K562 (cell line): Measurements from ENCODE around the gene CLIP2. TPM values are rescaled to one million over a fixed set of nuclear protein-coding genes. Genes with fewer than 3 reads are reported as not detected.
A peak's percentile ranks its signal among the peaks of the same experiment; 100 is the strongest.

Experiments
- ATAC-seq: fragments of 200-7000 bp; cut with Tn5 transposase; 3 replicates; pipeline ENCODE4 v1.9.1; 2020; ENCODE audit warnings: moderate library complexity
- BruUV-seq: library from RNA; stranded (reverse); fragments of 400-500 nt; replicated peaks from 2 replicates; lab custom pipeline; 2021; lab: Mats Ljungman, UMichigan
- CTCF ChIA-PET: fragments of 300-600 bp; formaldehyde crosslinking; extraction: SDS; loops from one replicate; lab custom pipeline; 2021; ENCODE audit warnings: low intra/inter-chr PET ratio; lab: Yijun Ruan, JAX
- POLR2A ChIA-PET: fragments of 300-600, 350-650 bp; sonication (Branson Sonifier 250); formaldehyde crosslinking; extraction: SDS; loops from one replicate; lab custom pipeline; 2021; ENCODE audit warnings: antibody characterized with exemption, inconsistent platforms; lab: Yijun Ruan, JAX
- DNase-seq, 4 experiments: peaks; one replicate each; pipeline versions ENCODE4 v3.0.0 to v3.0.0-alpha.2; 2011 to 2018; ENCODE audit warnings: low spot score in 3 of 4, mixed read lengths in 3 of 4; ENCODE audit errors: extremely low read depth in 1 of 4
- FAIRE-seq: peaks from 2 replicates; lab custom pipeline; 2011; peaks lifted over from hg19 to GRCh38; lab: Jason Lieb, UNC
- H2AFZ ChIP-seq: 2 replicates; pipeline ENCODE4 v1.6.0; 2011; ENCODE audit warnings: low read depth, low read length, control low read depth, inconsistent platforms
- H3K27ac ChIP-seq: fragments of 200-600 bp; 3 replicates; pipeline ENCODE4 v1.8.0; 2011; ENCODE audit warnings: low read depth, mild to moderate bottlenecking, control low read depth, inconsistent platforms, low read length, moderate library complexity, mixed read lengths; ENCODE audit errors: extremely low read depth
- H3K27me3 ChIP-seq, 2 experiments: fragments of 300-600 bp in 1 of 2; 2 replicates in 1 of 2; 3 replicates in 1 of 2; pipeline versions ENCODE4 v1.6.0 to v1.8.0; 2011; ENCODE audit warnings: inconsistent platforms in 2 of 2, low read length in 2 of 2, mild to moderate bottlenecking in 1 of 2, mixed read lengths in 1 of 2, moderate library complexity in 1 of 2; ENCODE audit not compliant: control insufficient read depth in 2 of 2, insufficient read depth in 2 of 2
- H3K36me3 ChIP-seq: fragments of 300-600 bp; 3 replicates; pipeline ENCODE4 v1.8.0; 2011; ENCODE audit warnings: mild to moderate bottlenecking, low read length, inconsistent platforms; ENCODE audit not compliant: control insufficient read depth, insufficient read depth
- H3K4me1 ChIP-seq, 2 experiments: fragments of 200-600 bp in 1 of 2; replicated peaks in 1 of 2; 2 replicates in 1 of 2; 3 replicates in 1 of 2; pipeline versions ENCODE4 v1.5.1 to v1.8.0; 2011; ENCODE audit warnings: inconsistent platforms in 2 of 2, low read length in 2 of 2, mild to moderate bottlenecking in 1 of 2, mixed read lengths in 1 of 2, moderate library complexity in 1 of 2; ENCODE audit not compliant: control insufficient read depth in 2 of 2, insufficient read depth in 2 of 2
- H3K4me2 ChIP-seq: 2 replicates; pipeline ENCODE4 v1.6.1; 2011; ENCODE audit warnings: low read length, control low read depth, inconsistent platforms, mixed read lengths; ENCODE audit not compliant: insufficient read depth
- H3K4me3 ChIP-seq: fragments of 200-600 bp; sonication (generic), shearing (Covaris generic); 2 replicates; pipeline ENCODE4 v1.5.1; 2016; ENCODE audit warnings: control low read depth, inconsistent platforms
- H3K79me2 ChIP-seq: fragments of 200-600 bp; 3 replicates; pipeline ENCODE4 v1.8.0; 2011; ENCODE audit warnings: low read length, inconsistent platforms; ENCODE audit not compliant: control insufficient read depth, insufficient read depth
- H3K9ac ChIP-seq, 2 experiments: 2 replicates each; pipeline versions ENCODE4 v1.6.0 to v1.6.1; 2011; ENCODE audit warnings: low read depth in 2 of 2, low read length in 2 of 2, control low read depth in 1 of 2, inconsistent platforms in 1 of 2, mild to moderate bottlenecking in 1 of 2, mixed read lengths in 1 of 2; ENCODE audit not compliant: insufficient read depth in 1 of 2
- H3K9me1 ChIP-seq: one replicate; pipeline ENCODE4 v1.6.0; 2011; ENCODE audit warnings: inconsistent platforms, mild to moderate bottlenecking, low read length, moderate library complexity; ENCODE audit not compliant: control insufficient read depth, insufficient read depth
- H3K9me3 ChIP-seq: replicated peaks from 2 replicates; pipeline ENCODE4 v1.5.1; 2011; ENCODE audit warnings: low read depth, low read length, inconsistent platforms; ENCODE audit not compliant: control insufficient read depth, insufficient read depth
- H4K20me1 ChIP-seq: replicated peaks from 2 replicates; pipeline ENCODE4 v1.6.1; 2011; ENCODE audit warnings: low read length, inconsistent platforms, mixed read lengths; ENCODE audit not compliant: control insufficient read depth, insufficient read depth
- ATF2 ChIP-seq: sonication (generic); formaldehyde crosslinking; IDR thresholded peaks from 2 replicates; pipeline ENCODE4 v1.8.1; 2022; ENCODE audit warnings: missing genetic modification reagents
- CREBBP ChIP-seq: IDR thresholded peaks from one replicate; pipeline ENCODE4 v1.6.1; 2012; ENCODE audit warnings: low read depth, mild to moderate bottlenecking, control low read depth, inconsistent platforms, low read length
- EGR1 ChIP-seq: fragments of 450-650 bp; conservative IDR thresholded peaks from 2 replicates; pipeline ENCODE4 v1.6.1; 2017; ENCODE audit warnings: mild to moderate bottlenecking
- FOXK2 ChIP-seq, 2 experiments: fragments of 450-650 bp; IDR thresholded peaks in 1 of 2; conservative IDR thresholded peaks in 1 of 2; 2 replicates each; pipeline ENCODE4 v1.6.1; 2016; ENCODE audit warnings: low read depth in 2 of 2, mild to moderate bottlenecking in 1 of 2
- JUND ChIP-seq, 2 experiments: IDR thresholded peaks; 2 replicates in 1 of 2; 3 replicates in 1 of 2; pipeline ENCODE4 v1.6.1; 2011; ENCODE audit warnings: borderline replicate concordance in 2 of 2, low read depth in 2 of 2, low read length in 2 of 2, improper control_type of control experiment in 1 of 2, missing biosample characterization in 1 of 2, missing genetic modification characterization in 1 of 2, missing genetic modification reagents in 1 of 2
- MEF2A ChIP-seq: IDR thresholded peaks from 2 replicates; pipeline ENCODE4 v1.6.1; 2011; ENCODE audit warnings: low read depth, mild to moderate bottlenecking, low read length, moderate library complexity; ENCODE audit not compliant: control insufficient read depth
- SMARCE1 ChIP-seq: fragments of 450-650 bp; IDR thresholded peaks from 2 replicates; pipeline ENCODE4 v1.7.1; 2016; ENCODE audit warnings: mild to moderate bottlenecking
- TCF3 ChIP-seq: sonication (generic); formaldehyde crosslinking; IDR thresholded peaks from 2 replicates; pipeline ENCODE4 v1.4.0; 2020; ENCODE audit warnings: mild to moderate bottlenecking, missing genetic modification reagents
- TRIM25 ChIP-seq: fragments of 450-650 bp; IDR thresholded peaks from 2 replicates; pipeline ENCODE4 v1.7.0; 2016; ENCODE audit warnings: borderline replicate concordance
- TRIM28 ChIP-seq: fragments of 450-650 bp; IDR thresholded peaks from 2 replicates; pipeline ENCODE4 v1.6.1; 2017
- ZFP30 ChIP-seq: fragments of 250-450 bp; sonication (Bioruptor Pico); IDR thresholded peaks from 2 replicates; pipeline ENCODE4 v1.8.0; 2022; ENCODE audit warnings: moderate library complexity, mild to moderate bottlenecking, inconsistent platforms, borderline replicate concordance
- ZNF175 ChIP-seq: fragments of 200-800 bp; sonication (Bioruptor generic); IDR thresholded peaks from 2 replicates; pipeline ENCODE4 v1.6.1; 2016; ENCODE audit warnings: low read depth, mild to moderate bottlenecking, missing genetic modification characterization, missing compliant biosample characterization
- ZNF609 ChIP-seq: sonication (generic); formaldehyde crosslinking; IDR thresholded peaks from 2 replicates; pipeline ENCODE4 v1.8.1; 2023; ENCODE audit warnings: missing genetic modification reagents, mild to moderate bottlenecking, borderline replicate concordance
- WGBS: fragments of 100-300 bp; shearing (Covaris generic); methylation state at CpG from one replicate; pipeline ENCODE4 v1.1.6; 2016; ENCODE audit warnings: low coverage, mixed read lengths; ENCODE audit not compliant: insufficient coverage; ENCODE audit errors: missing lambda C conversion rate; 5-methylcytosine and 5-hydroxymethylcytosine counted together
- in situ Hi-C: fragments of 300-500 bp; cut with MboI; formaldehyde crosslinking; loops from 4 replicates; pipeline ENCODE4 v1.15.0; 2018; ENCODE audit warnings: inconsistent platforms, mixed read lengths
- intact Hi-C: fragments of 100-400 bp; cut with micrococcal nuclease; formaldehyde crosslinking; loops from 2 replicates; pipeline ENCODE4 v1.14.2; 2022
- polyA plus RNA-seq, 8 experiments: library from polyadenylated mRNA; depleted of rRNA in 4 of 8; stranded (reverse) in 5 of 8; unstranded in 3 of 8; fragments of >200 nt; fragmentation: Nextera tagmentation in 2 of 8; fragmentation: Illumina TruSeq in 1 of 8; extraction: Ambion mirVana in 2 of 8; extraction: Trizol in 1 of 8; gene quantifications; 2 replicates each; pipeline versions ENCODE4 v1.2.1 to v1.2.3, GENCODE V29; 2011 to 2014; ENCODE audit warnings: inconsistent platforms in 1 of 8, missing spikeins in 1 of 8
- total RNA-seq, 7 experiments: library from RNA; depleted of rRNA in 6 of 7; stranded (reverse); fragments of >200 nt in 6 of 7; fragmentation: Illumina TruSeq in 2 of 7; extraction: Trizol in 2 of 7; gene quantifications; 2 replicates each; pipeline versions ENCODE4 v1.2.1 to v1.2.3, GENCODE V29; 2011 to 2021; ENCODE audit warnings: low replicate concordance in 1 of 7

The CLIP2 gene
- total and polyA plus RNA-seq, 9 of the 15 experiments (the other 6 are each of a cell fraction or from before 2014, with no cell fraction given): 0.07 to 5.4 (median 2.1) TPM

- CTCF ChIA-PET: no interaction called here
- DNase-seq (no peak), ATAC-seq (no peak), FAIRE-seq (no peak)
- Histone ChIP-seq H3K4me3 (no peak overlapping the region), H2AFZ (no peak overlapping the region), H3K4me2 (no peak overlapping the region), H3K9ac (peak overlapping the region in 1 of 2 experiments; percentile 61; a peak in 2 of 4 replicates), H4K20me1 (no peaks in the 10 kb centered on the region), H3K27me3 (peaks cover 12 to 50% of the 10 kb centered on the region in 2 experiments), H3K4me1 (peaks cover 0 to 9% of the 10 kb centered on the region in 2 experiments; a peak in 2 of 5 replicates), H3K79me2 (no peaks in the 10 kb centered on the region), H3K9me1 (no peaks in the 10 kb centered on the region), H3K9me3 (peaks cover under 1% of the 10 kb centered on the region; the same call in 1 of the 2 replicates), H3K36me3 (no peaks in the 10 kb centered on the region), H3K27ac (no peak overlapping the region)
- POLR2A ChIA-PET: no interaction called here
- BruUV-seq: no TSS peak
- WGBS: 21% methylated on average over 21 of the region's 21 CpGs
- in situ Hi-C loops: no loop called here
- intact Hi-C loops: no loop called here
- TF ChIP-seq EGR1 (no peak), SMARCE1 (no peak), ZNF175 (CRISPR knock-in tag) (no peak), MEF2A (no peak), TRIM25 (no peak), ZNF609 (no peak), TRIM28 (no peak), ZFP30 (CRISPR knock-in tag) (no peak), ATF2 (no peak), FOXK2 (conservative IDR thresholded peaks at IDR 0.05 in 1 of 2, IDR thresholded peaks at IDR 0.05 in 1 of 2; ENCODE audit: low read depth in 2 of 2) (no peak), CREBBP (no peak), TCF3 (CRISPR knock-in tag) (no peak), JUND (IDR thresholded peaks at IDR 0.05; ENCODE audit: borderline replicate concordance, low read depth, low read length) (no peak), JUND (tag; IDR thresholded peaks at IDR 0.05; ENCODE audit: borderline replicate concordance, low read depth, low read length) (no peak)
These were observed 154.5 kb downstream of the CLIP2 start for GRCh38 chr7:74443543-74444247.
